A549 (cell line): Measurements from ENCODE around the gene DOCK1.

Experiments
- FOSL2 ChIP-seq, 2 experiments: fragments of 450-650 bp in 1 of 2; fragments of >200 bp in 1 of 2; sonication (Bioruptor Twin) in 1 of 2; formaldehyde crosslinking; IDR thresholded peaks; 2 replicates each; pipeline versions ENCODE4 v1.5.0 to v1.6.1; 2016 to 2020; ENCODE audit warnings: mild to moderate bottlenecking in 1 of 2, moderate library complexity in 1 of 2
- HOXA7 ChIP-seq: fragments of 250-450 bp; sonication (Bioruptor Pico); IDR thresholded peaks from 2 replicates; pipeline ENCODE4 v1.5.0; 2020; ENCODE audit warnings: mild to moderate bottlenecking, moderate library complexity
- NFE2L2 ChIP-seq: fragments of 150-350 bp; conservative IDR thresholded peaks from 2 replicates; pipeline ENCODE4 v1.6.1; 2014; ENCODE audit warnings: low read length
- POLR2A ChIP-seq: IDR thresholded peaks from 2 replicates; pipeline ENCODE4 v1.6.1; 2012; ENCODE audit warnings: mild to moderate bottlenecking, low read length
- POLR2AphosphoS2 ChIP-seq: conservative IDR thresholded peaks from 2 replicates; pipeline ENCODE4 v1.6.1; 2012; ENCODE audit warnings: low read length, improper control_type of control experiment, inconsistent platforms
- TF ChIP-seq, protein P1 (sequence below): fragments of >200 bp; sonication (Bioruptor Twin); formaldehyde crosslinking; IDR thresholded peaks from 3 replicates; pipeline ENCODE4 v1.5.1; 2016

DNA sequence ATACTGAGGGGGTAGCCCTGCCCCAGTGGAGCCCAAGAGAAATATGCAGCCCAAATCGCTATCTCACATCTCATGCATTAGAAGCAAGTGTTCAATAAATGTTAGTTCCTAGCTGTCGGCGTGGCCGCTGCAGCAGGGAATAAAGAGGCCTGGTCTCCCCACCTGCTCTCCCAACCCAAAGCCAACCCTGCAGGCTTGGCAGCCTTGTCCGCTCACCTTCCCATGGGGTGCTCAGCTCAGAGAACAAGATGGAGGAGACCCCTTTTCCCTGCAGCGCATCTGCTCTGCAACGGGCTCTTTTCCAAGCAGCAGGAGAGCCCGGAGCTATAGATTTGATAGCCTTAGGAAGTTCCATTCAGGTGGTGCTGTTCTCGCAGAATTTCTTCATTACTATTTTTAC is 12.0 kb upstream of the DOCK1 start:
- TF ChIP-seq, protein P1, sequence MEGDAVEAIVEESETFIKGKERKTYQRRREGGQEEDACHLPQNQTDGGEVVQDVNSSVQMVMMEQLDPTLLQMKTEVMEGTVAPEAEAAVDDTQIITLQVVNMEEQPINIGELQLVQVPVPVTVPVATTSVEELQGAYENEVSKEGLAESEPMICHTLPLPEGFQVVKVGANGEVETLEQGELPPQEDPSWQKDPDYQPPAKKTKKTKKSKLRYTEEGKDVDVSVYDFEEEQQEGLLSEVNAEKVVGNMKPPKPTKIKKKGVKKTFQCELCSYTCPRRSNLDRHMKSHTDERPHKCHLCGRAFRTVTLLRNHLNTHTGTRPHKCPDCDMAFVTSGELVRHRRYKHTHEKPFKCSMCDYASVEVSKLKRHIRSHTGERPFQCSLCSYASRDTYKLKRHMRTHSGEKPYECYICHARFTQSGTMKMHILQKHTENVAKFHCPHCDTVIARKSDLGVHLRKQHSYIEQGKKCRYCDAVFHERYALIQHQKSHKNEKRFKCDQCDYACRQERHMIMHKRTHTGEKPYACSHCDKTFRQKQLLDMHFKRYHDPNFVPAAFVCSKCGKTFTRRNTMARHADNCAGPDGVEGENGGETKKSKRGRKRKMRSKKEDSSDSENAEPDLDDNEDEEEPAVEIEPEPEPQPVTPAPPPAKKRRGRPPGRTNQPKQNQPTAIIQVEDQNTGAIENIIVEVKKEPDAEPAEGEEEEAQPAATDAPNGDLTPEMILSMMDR = no peak
- TF ChIP-seq POLR2AphosphoS2 (no peak), FOSL2 (IDR thresholded peaks at IDR 0.05) (no peak), FOSL2 (CRISPR knock-in tag; IDR thresholded peaks at IDR 0.05) (no peak), POLR2A (no peak), NFE2L2 (no peak), HOXA7 (no peak)
